ENCODE results near the gene PLG. TPM values are rescaled to one million over a fixed set of nuclear protein-coding genes. Genes with fewer than 3 reads are reported as not detected.
"Not testable (repeated sequence)": the region's sequence is repeated elsewhere in the genome, so short reads cannot be mapped to it uniquely, and the experiment has no call there.

The PLG gene
- under 1 TPM in 1 of 2 donors, not detected in 1; 0.17 TPM for total RNA-seq

DNA sequence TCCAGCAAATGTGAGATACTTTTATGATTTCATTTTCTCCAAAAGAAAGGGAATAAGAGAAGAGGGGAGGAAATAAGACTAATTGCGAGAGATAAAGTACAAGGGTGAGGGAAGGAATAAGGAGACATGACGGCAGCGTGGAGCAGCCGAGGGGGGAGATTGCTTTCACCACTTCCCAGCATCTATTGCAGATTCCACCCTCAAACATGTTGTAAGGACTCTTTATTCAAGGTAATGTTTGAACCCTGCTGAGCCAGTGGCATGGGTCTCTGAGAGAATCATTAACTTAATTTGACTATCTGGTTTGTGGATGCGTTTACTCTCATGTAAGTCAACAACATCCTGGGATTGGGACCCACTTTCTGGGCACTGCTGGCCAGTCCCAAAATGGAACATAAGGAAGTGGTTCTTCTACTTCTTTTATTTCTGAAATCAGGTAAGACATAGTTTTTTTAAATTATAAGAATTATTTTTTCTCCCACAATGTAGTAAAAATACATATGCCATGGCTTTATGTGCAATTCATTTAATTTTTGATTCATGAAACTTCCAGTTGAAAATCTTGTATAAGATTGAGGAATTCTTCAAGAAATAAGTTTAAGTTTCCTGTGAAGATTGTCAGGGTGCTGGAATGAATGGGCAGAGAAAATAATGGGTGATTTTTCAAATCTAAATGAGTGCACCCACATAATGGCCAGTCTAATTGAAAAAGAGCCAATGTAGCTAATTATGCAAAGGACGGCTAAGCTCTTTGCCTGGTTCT, at the start of gene PLG:
PLG (plus strand) TSS at position 327 of the 763 bp plus-strand sequence; CDS start at position 388, 61 bp downstream.
- H3K9me3 ChIP-seq; DNase-seq (ENCODE audit: low spot score); H3K36me3 ChIP-seq; H3K4me1 ChIP-seq (replicated peaks); intact Hi-C loops (cut with DNase I); H3K4me3 ChIP-seq; H3K27me3 ChIP-seq (replicated peaks; ENCODE audit: insufficient read depth); H3K27ac ChIP-seq: not testable (repeated sequence)
- WGBS: 97% methylated on average over 6 of the region's 6 CpGs

DNA sequence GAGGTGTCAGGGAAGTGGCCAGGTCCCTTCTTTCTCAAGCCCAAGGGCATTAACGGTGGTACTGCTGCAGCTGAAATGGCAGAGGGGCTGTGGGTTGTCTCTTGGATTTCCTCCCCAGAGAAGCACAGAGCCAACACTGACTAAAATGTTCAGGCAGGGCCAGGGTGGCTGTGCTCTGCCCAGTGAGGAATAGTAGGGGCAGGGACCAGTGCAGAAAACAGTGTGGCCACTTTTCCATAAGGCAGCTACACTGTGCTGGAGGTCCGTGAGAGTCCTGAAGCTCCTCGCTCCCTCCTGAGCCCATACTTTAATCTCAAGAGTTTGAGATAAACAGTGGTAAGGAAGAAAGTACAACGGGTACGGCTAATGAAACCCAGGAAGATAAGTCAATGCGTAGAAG, 42.5 kb upstream of the PLG start:
- intact Hi-C loops (cut with DNase I): no loop called here
- no peak for DNase-seq (ENCODE audit: low spot score)
- 85% methylated on average over 6 of the region's 6 CpGs for WGBS

DNA sequence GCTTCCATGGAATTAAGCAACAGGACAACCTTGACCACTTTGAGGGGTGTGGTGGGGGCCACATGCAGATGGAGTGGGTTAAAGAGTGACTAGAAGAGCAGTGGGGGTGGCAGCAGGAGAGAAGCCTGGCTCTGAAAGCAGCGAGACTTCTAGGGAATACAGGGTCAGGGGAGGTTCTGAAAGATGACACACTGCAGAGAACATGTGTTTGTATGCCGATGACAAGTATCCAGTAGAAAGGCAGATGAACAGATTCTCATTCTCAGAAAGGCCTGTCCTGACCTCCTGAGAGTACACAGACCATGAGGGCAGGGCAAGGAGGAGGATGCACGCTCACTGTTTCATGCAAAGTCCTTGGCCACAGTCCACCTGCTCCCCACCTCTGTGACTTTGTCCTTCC, 40.8 kb upstream of the PLG start:
- intact Hi-C loops (cut with DNase I): no loop called here
- no peaks in the 10 kb centered on the region for H3K27me3 ChIP-seq (replicated peaks; ENCODE audit: insufficient read depth)
- no peak for TF ChIP-seq POLR2A (IDR thresholded peaks at IDR 0.05)
- no peak for TF ChIP-seq POLR2AphosphoS5 (IDR thresholded peaks at IDR 0.05)
- TF ChIP-seq, protein P1, sequence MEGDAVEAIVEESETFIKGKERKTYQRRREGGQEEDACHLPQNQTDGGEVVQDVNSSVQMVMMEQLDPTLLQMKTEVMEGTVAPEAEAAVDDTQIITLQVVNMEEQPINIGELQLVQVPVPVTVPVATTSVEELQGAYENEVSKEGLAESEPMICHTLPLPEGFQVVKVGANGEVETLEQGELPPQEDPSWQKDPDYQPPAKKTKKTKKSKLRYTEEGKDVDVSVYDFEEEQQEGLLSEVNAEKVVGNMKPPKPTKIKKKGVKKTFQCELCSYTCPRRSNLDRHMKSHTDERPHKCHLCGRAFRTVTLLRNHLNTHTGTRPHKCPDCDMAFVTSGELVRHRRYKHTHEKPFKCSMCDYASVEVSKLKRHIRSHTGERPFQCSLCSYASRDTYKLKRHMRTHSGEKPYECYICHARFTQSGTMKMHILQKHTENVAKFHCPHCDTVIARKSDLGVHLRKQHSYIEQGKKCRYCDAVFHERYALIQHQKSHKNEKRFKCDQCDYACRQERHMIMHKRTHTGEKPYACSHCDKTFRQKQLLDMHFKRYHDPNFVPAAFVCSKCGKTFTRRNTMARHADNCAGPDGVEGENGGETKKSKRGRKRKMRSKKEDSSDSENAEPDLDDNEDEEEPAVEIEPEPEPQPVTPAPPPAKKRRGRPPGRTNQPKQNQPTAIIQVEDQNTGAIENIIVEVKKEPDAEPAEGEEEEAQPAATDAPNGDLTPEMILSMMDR (IDR thresholded peaks at IDR 0.05): no peak
- no peaks in the 10 kb centered on the region for H3K9me3 ChIP-seq
- DNase-seq (ENCODE audit: low spot score): no peak
- no peak overlapping the region for H3K27ac ChIP-seq
- whole genome bisulfite sequencing: 89% methylated on average over 3 of the region's 3 CpGs
- H3K4me3 ChIP-seq: no peak overlapping the region
- H3K4me1 ChIP-seq (replicated peaks): no peaks in the 10 kb centered on the region
- H3K36me3 ChIP-seq: no peaks in the 10 kb centered on the region

More for the DNA sequence above, 42.5 kb upstream of the PLG start:
- Histone ChIP-seq H3K27me3 (replicated peaks; ENCODE audit: insufficient read depth) (no peaks in the 10 kb centered on the region), H3K36me3 (no peaks in the 10 kb centered on the region), H3K4me3 (no peak overlapping the region), H3K27ac (no peak overlapping the region), H3K9me3 (no peaks in the 10 kb centered on the region), H3K4me1 (replicated peaks) (no peaks in the 10 kb centered on the region)
- TF ChIP-seq, protein P1 (IDR thresholded peaks at IDR 0.05): no peak
- TF ChIP-seq POLR2A (IDR thresholded peaks at IDR 0.05): no peak
- no peak for TF ChIP-seq POLR2AphosphoS5 (IDR thresholded peaks at IDR 0.05)

DNA sequence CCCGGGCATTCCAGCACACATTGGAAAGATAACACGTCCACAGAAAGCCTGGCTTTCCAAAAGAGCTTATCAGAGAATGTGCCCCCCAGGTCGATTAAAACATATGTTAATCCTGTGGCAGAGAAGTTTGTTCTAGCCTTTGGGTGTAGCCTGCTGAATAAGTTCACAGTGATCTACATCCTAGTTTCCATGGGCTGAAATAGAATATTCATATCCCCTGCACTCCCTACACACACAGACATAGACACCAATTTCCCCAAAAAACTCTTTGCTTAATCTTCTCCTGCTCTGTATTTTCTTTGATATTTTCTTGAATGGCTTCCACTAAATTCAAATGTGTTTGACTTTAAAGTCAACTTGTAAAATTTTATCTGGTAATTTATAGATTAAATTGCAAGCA, 39.6 kb upstream of the PLG start:
- H3K36me3 ChIP-seq: no peaks in the 10 kb centered on the region
- DNase-seq (ENCODE audit: low spot score): no peak
- H3K9me3 ChIP-seq: no peaks in the 10 kb centered on the region
- no peak for TF ChIP-seq POLR2AphosphoS5 (IDR thresholded peaks at IDR 0.05)
- TF ChIP-seq, protein P1 (IDR thresholded peaks at IDR 0.05): no peak
- no peak for TF ChIP-seq POLR2A (IDR thresholded peaks at IDR 0.05)
- WGBS: 22% methylated on average over 3 of the region's 3 CpGs
- intact Hi-C loops (cut with DNase I): no loop called here
- H3K27me3 ChIP-seq (replicated peaks; ENCODE audit: insufficient read depth): no peaks in the 10 kb centered on the region
- no peak overlapping the region for H3K4me3 ChIP-seq
- H3K27ac ChIP-seq: no peak overlapping the region
- H3K4me1 ChIP-seq (replicated peaks): no peaks in the 10 kb centered on the region

DNA sequence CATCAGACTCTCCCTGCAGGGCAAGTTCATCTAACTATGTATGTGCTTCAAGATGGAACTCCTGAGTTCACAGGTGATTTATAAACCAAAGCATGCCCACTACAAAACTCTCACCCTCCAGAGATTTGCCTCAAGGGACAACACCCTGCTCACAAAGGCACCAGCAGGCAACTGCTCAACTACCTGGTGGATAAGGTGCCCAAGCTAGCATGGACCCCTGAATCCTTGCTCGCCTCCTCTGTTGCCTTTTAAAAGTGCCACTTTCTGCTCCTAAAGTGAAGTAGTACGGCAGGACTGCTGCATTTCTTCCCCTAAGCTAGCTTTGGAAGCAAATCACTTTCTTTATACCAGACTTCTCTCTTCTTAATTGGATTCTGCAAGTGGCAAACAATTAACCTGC, 39.2 kb upstream of the PLG start:
- Histone ChIP-seq H3K9me3 (no peaks in the 10 kb centered on the region), H3K27ac (no peak overlapping the region), H3K4me1 (replicated peaks) (no peaks in the 10 kb centered on the region), H3K4me3 (no peak overlapping the region), H3K36me3 (no peaks in the 10 kb centered on the region), H3K27me3 (replicated peaks; ENCODE audit: insufficient read depth) (no peaks in the 10 kb centered on the region)
- 70% methylated on average over 2 of the region's 2 CpGs for WGBS
- TF ChIP-seq POLR2AphosphoS5 (IDR thresholded peaks at IDR 0.05) (no peak), POLR2A (IDR thresholded peaks at IDR 0.05) (no peak)
- TF ChIP-seq, protein P1 (IDR thresholded peaks at IDR 0.05): no peak
- intact Hi-C loops (cut with DNase I): no loop called here
- no peak for DNase-seq (ENCODE audit: low spot score)

DNA sequence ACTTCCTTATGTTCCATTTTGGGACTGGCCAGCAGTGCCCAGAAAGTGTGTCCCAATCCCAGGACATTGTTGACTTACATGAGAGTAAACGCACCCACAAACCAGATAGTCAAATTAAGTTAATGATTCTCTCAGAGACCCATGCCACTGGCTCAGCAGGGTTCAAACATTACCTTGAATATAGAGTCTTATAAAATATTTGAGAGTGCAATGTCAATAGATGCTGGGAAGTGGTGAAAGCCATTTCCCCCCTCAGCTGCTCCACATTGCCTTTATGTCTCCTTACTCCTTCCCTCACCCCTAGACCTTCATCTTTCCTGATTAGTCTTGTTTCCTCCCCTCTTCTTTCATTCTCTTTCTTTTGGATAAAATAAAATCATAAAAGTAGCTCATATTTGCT, 37.8 kb upstream of the PLG start, which contains the start of gene LPA:
LPA (minus strand) TSS at position 78 of the 400 bp plus-strand sequence; CDS start at position 17, 61 bp downstream.
- H3K27me3 ChIP-seq (replicated peaks; ENCODE audit: insufficient read depth); H3K4me3 ChIP-seq; H3K4me1 ChIP-seq (replicated peaks); H3K9me3 ChIP-seq; DNase-seq (ENCODE audit: low spot score); H3K36me3 ChIP-seq; intact Hi-C loops (cut with DNase I); H3K27ac ChIP-seq: not testable (repeated sequence)
- WGBS: 84% methylated on average over 1 of the region's 1 CpG

Data from prostate gland (tissue), 2 donors.